GM13977 (cell line): ENCODE measurements around the gene GRIN3A.

Experiments
- DNase-seq: peaks from one replicate; pipeline ENCODE4 v3.0.0; 2012; ENCODE audit warnings: low spot score
- in situ Hi-C: fragments of 300-500 bp; cut with MboI; formaldehyde crosslinking; loops from one replicate; pipeline ENCODE4 v1.12.0; 2022; ENCODE audit warnings: low sequenced_read_pairs, low pct_unique_long_range_greater_than_20kb, mixed read lengths, inconsistent platforms; ENCODE audit not compliant: unreplicated experiment
- TF ChIP-seq, protein P1 (sequence below): IDR thresholded peaks from 2 replicates; pipeline ENCODE4 v1.5.1; 2012; ENCODE audit warnings: mild to moderate bottlenecking, control low read depth; ENCODE audit not compliant: insufficient read depth; ENCODE audit errors: extremely low read depth, missing control alignments

Gene GRIN3A

DNA sequence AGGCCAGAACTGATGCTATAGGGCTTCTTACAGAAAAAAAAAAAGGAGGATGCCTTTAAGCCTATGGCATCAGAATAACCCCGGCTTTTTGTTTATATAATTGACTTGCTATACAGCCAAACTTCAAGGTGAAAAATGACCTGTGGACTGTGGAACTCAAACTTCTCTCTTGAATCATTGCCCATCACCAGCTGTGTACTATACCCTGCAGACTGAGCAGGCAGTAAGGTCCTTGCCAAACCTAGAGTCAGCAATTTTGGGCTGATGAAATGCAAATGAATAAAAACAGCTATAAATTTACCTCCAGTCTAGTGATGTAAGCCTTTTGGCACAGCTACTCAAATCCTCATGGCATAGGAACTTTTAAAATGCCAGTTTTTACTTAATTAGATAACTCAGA, 99.1 kb downstream of the GRIN3A start:
- in situ Hi-C loops = no loop called here
- TF ChIP-seq, protein P1, sequence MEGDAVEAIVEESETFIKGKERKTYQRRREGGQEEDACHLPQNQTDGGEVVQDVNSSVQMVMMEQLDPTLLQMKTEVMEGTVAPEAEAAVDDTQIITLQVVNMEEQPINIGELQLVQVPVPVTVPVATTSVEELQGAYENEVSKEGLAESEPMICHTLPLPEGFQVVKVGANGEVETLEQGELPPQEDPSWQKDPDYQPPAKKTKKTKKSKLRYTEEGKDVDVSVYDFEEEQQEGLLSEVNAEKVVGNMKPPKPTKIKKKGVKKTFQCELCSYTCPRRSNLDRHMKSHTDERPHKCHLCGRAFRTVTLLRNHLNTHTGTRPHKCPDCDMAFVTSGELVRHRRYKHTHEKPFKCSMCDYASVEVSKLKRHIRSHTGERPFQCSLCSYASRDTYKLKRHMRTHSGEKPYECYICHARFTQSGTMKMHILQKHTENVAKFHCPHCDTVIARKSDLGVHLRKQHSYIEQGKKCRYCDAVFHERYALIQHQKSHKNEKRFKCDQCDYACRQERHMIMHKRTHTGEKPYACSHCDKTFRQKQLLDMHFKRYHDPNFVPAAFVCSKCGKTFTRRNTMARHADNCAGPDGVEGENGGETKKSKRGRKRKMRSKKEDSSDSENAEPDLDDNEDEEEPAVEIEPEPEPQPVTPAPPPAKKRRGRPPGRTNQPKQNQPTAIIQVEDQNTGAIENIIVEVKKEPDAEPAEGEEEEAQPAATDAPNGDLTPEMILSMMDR = no peak
- no peak for DNase-seq

DNA sequence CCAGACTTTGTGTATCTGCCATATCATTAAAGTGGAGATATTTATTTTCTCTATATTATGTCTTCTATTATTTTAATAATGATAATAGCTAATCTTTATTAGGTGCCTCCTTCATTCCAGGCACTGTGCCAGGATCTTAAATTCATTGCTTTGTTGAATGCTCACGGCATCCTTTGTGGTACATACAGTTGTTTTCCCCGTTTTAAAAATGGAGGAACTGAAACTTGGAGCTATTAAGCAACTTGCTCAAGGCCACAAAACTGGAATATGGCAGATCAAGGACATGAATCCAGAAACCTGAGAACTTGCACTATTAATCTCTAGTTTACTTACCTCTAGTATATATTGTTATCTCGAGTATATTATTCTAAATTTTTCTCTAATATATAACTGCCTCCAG, 102.2 kb downstream of the GRIN3A start:
- TF ChIP-seq, protein P1 = no peak
- in situ Hi-C loops = no loop called here
- DNase-seq = no peak

DNA sequence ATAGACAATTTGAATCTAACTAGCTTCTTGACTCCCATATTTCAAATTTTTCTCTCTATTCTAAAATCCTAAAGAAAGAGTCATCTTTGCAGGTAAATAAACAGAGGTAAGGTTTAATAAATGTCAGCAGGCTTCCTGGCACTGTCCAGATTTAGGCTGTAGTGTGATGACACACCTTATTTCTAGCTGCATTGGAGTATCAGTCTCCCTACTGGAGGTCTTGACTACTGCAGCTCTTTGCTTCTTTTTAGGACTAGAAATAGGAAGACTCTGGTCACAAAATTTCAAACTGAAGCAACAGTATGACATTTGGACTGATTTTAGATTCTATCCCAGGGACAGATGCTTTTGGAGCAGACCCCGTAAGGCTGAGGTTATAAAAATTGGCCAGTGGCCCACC, 103.0 kb downstream of the GRIN3A start:
- no peak for DNase-seq
- TF ChIP-seq, protein P1 = no peak
- in situ Hi-C loops = no loop called here

DNA sequence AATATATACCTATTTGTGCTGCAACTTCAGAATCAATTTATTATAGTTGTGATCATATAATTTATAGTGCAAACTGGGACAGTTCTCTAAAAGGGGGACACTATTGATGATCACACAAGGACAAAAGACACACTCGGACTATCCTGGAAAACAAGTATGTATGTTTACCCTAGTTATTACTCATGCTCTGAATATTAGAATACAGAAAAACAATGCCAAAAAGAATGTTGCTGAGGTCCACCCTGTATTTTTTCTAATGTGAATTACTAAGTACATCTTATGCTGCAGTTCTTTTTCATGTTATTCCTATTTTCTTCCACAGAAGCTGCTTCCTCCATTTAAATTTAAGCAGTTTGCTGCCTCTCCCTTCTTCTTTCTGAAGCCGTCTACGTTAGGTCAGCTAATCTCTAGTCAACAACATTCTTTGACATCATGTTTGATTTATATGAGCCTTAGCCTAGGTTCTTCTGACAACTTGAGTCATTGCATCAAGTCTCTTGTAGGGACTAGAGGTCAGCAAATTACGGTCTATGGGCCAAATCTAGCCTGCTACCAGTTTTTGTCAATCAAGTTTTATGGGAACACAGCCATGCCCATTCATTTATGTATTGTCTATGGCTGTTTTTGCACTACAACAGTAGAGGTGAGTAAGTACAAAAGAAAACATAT, 103.6 kb downstream of the GRIN3A start:
- DNase-seq = no peak
- TF ChIP-seq, protein P1 = no peak
- in situ Hi-C loops = no loop called here

DNA sequence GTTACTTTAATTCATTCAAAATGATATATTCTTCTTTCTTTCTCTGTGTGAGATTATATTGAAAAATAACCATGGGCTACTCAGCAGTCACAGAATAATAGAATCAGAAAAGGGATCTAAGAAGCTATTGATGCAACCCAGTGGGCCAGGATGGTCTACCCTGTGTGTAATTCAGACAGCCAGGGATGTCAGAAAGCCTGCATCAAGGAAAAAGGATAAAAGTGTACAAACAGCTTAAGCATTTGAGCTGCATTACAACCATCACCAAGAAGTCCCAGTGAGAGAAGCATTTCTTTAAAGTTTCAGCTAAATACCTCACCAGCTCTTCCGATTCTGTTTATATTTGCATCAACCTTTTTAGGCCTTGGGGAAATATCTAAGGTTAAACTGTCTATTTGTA, 105.8 kb downstream of the GRIN3A start:
- no peak for DNase-seq
- TF ChIP-seq, protein P1 = no peak
- in situ Hi-C loops = no loop called here

DNA sequence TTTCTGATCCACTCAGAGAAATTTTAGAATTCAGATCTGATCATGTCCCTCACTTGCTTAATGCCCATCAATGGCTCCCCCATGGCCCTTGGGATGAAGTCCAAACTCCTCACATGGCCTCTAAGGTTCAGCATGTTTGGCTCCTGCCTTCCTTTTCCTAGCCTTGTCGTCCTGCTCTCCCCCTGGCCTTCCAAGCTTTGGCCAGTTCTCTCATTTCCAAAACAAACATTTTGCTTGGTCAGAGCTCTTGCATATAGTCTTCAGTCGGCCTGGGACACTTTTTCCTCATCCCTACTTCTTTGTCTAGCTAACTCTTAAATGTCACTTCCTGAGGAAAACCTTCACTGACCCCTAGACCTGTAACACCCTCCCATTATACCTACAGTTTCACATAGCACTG, 106.6 kb downstream of the GRIN3A start:
- in situ Hi-C loops = no loop called here

More for the DNA sequence above, 106.6 kb downstream of the GRIN3A start:
- TF ChIP-seq, protein P1 = no peak
- DNase-seq = no peak
